Esophagus squamous epithelium (tissue), 5 donors: Measurements from ENCODE around the gene ROR1. TPM values are rescaled to one million over a fixed set of nuclear protein-coding genes. Genes with fewer than 3 reads are reported as not detected.
A peak's percentile ranks its signal among the peaks of the same experiment; 100 is the strongest.

Experiments used
- DNase-seq: peaks from one replicate; lab custom pipeline; 2025; lab: John Stamatoyannopoulos, UW
- H3K27ac ChIP-seq, 4 donors: fragments of 200-600 bp; sonication (generic); one replicate each; pipeline ENCODE4 v1.5.1; 2016 to 2019; ENCODE audit warnings: mild to moderate bottlenecking in 1 of 4
- H3K27me3 ChIP-seq, 4 donors: fragments of 200-600 bp; sonication (generic); 1 replicate in 3 of 4; 2 replicates in 1 of 4; pipeline versions ENCODE4 v1.5.1 to v1.6.0; 2017 to 2021; ENCODE audit warnings: antibody characterized with exemption in 1 of 4
- H3K36me3 ChIP-seq, 3 donors: fragments of 200-600 bp; sonication (generic); one replicate each; pipeline ENCODE4 v1.5.1; 2016 to 2019
- H3K4me1 ChIP-seq, 3 donors: fragments of 200-600 bp; sonication (generic); one replicate each; pipeline ENCODE4 v1.5.1; 2017 to 2019
- H3K4me3 ChIP-seq, 4 donors: fragments of 200-600 bp; sonication (generic); 1 replicate in 3 of 4; 2 replicates in 1 of 4; pipeline ENCODE4 v1.5.1; 2016 to 2019; ENCODE audit warnings: mild to moderate bottlenecking in 2 of 4, moderate library complexity in 1 of 4
- H3K9me3 ChIP-seq, 3 donors: fragments of 200-600 bp; sonication (generic); one replicate each; pipeline ENCODE4 v1.5.1; 2016 to 2019
- CTCF ChIP-seq, 6 experiments: fragments of 450-650 bp in 4 of 6; fragments of 200-600 bp in 2 of 6; sonication (generic) in 2 of 6; IDR thresholded peaks; one replicate each; pipeline ENCODE4 v1.5.1; 2016 to 2019; ENCODE audit warnings: antibody characterized with exemption in 6 of 6, mild to moderate bottlenecking in 4 of 6, moderate library complexity in 4 of 6
- POLR2A ChIP-seq, 4 donors: fragments of 450-650 bp; IDR thresholded peaks; one replicate each; pipeline ENCODE4 v1.6.1; 2017; ENCODE audit warnings: antibody characterized with exemption in 4 of 4, mild to moderate bottlenecking in 4 of 4, moderate library complexity in 3 of 4
- WGBS, 2 donors: methylation state at CpG; one replicate each; pipeline ENCODE4 v1.1.5; 2018; 5-methylcytosine and 5-hydroxymethylcytosine counted together
- intact Hi-C: fragments of 100-400 bp; cut with DNase I; formaldehyde crosslinking; loops from one replicate; pipeline ENCODE4 v1.15.0; 2022
- total RNA-seq, 4 donors: library from RNA; depleted of rRNA; stranded (reverse); fragments of >200 nt; gene quantifications; one replicate each; pipeline ENCODE4 v1.1.0, GENCODE V29; 2016
- donor health status: DM: yes; HTN: yes; CAD: no.

The ROR1 gene
- total RNA-seq, 4 donors from 2014 or later, result 6.6 to 15.3 (median 9.4) TPM

- no peak for TF ChIP-seq POLR2A (IDR thresholded peaks at IDR 0.05)
- TF ChIP-seq CTCF (IDR thresholded peaks at IDR 0.05), result no peak
- H3K4me1 ChIP-seq, result peaks cover 0 to 18% (median 0%) of the 10 kb centered on the region in 3 donors
- no peak overlapping the region for H3K4me3 ChIP-seq
- H3K27ac ChIP-seq, result peak overlapping the region in 3 of 4 donors; percentile 28 to 80 (median 59)
- WGBS, 2 donors, result 63 to 78% methylated on average over 4 of the region's 4 CpGs
- H3K9me3 ChIP-seq, result no peaks in the 10 kb centered on the region
- no peaks in the 10 kb centered on the region for H3K27me3 ChIP-seq
- H3K36me3 ChIP-seq, result peaks cover 0 to 16% (median 0%) of the 10 kb centered on the region in 3 donors
- intact Hi-C loops, result no loop called here
- DNase-seq, result no peak
These were observed 389.6 kb downstream of the ROR1 start for GRCh38 chr1:64163431-64163830.

- peak overlapping the region in 3 of 4 donors; percentile 20 to 59 (median 28) for H3K27ac ChIP-seq
- no peak for DNase-seq
These were observed 390.2 kb downstream of the ROR1 start for GRCh38 chr1:64163970-64164369.

GRCh38 chr1:64166629-64167028 is 392.8 kb downstream of the ROR1 start:
- TF ChIP-seq CTCF (IDR thresholded peaks at IDR 0.05), result no peak
- TF ChIP-seq POLR2A (IDR thresholded peaks at IDR 0.05), result no peak
- no peak for DNase-seq
- intact Hi-C loops, result no loop called here
- Histone ChIP-seq H3K9me3 (no peaks in the 10 kb centered on the region), H3K36me3 (peaks cover 0 to 11% (median 0%) of the 10 kb centered on the region in 3 donors), H3K4me1 (peaks cover 0 to 17% (median 4%) of the 10 kb centered on the region in 3 donors), H3K4me3 (no peak overlapping the region), H3K27me3 (no peaks in the 10 kb centered on the region), H3K27ac (no peak overlapping the region)
- WGBS, 2 donors, result 75 to 89% methylated on average over 3 of the region's 3 CpGs

More at GRCh38 chr1:64163970-64164369, 390.2 kb downstream of the ROR1 start:
- H3K36me3 ChIP-seq, result peaks cover 0 to 17% (median 0%) of the 10 kb centered on the region in 3 donors
- TF ChIP-seq POLR2A (IDR thresholded peaks at IDR 0.05) (no peak), CTCF (IDR thresholded peaks at IDR 0.05) (peak in 2 of 6 experiments; percentile 15 to 27)
- H3K4me1 ChIP-seq, result peaks cover 0 to 18% (median 0%) of the 10 kb centered on the region in 3 donors
- H3K9me3 ChIP-seq, result no peaks in the 10 kb centered on the region
- H3K4me3 ChIP-seq, result no peak overlapping the region
- 29 to 40% methylated on average over 1 of the region's 1 CpG for WGBS, 2 donors
- H3K27me3 ChIP-seq, result no peaks in the 10 kb centered on the region
- intact Hi-C loops, result no loop called here

- H3K4me1 ChIP-seq, result peaks cover 0 to 18% (median 4%) of the 10 kb centered on the region in 3 donors
- H3K27ac ChIP-seq, result no peak overlapping the region
- TF ChIP-seq POLR2A (IDR thresholded peaks at IDR 0.05), result no peak
- no peak for TF ChIP-seq CTCF (IDR thresholded peaks at IDR 0.05)
- H3K36me3 ChIP-seq, result peaks cover 0 to 11% (median 0%) of the 10 kb centered on the region in 3 donors
- H3K27me3 ChIP-seq, result no peaks in the 10 kb centered on the region
- DNase-seq, result no peak
- H3K9me3 ChIP-seq, result no peaks in the 10 kb centered on the region
- intact Hi-C loops, result no loop called here
- no peak overlapping the region for H3K4me3 ChIP-seq
- WGBS, 2 donors, result 33 to 64% methylated on average over 2 of the region's 2 CpGs
These were observed 393.4 kb downstream of the ROR1 start for GRCh38 chr1:64167176-64167575.

GRCh38 chr1:64171246-64171645 is 397.4 kb downstream of the ROR1 start:
- no peak for DNase-seq
- H3K9me3 ChIP-seq, result no peaks in the 10 kb centered on the region
- TF ChIP-seq CTCF (IDR thresholded peaks at IDR 0.05) (no peak), POLR2A (IDR thresholded peaks at IDR 0.05) (no peak)
- peak overlapping the region in 1 of 4 donors; percentile 43 for H3K27ac ChIP-seq
- WGBS, 2 donors, result 50 to 71% methylated on average over 1 of the region's 1 CpG
- peaks cover 0 to 29% (median 15%) of the 10 kb centered on the region in 3 donors for H3K4me1 ChIP-seq
- H3K36me3 ChIP-seq, result peaks cover 0 to 11% (median 0%) of the 10 kb centered on the region in 3 donors
- intact Hi-C loops, result no loop called here
- H3K4me3 ChIP-seq, result no peak overlapping the region
- no peaks in the 10 kb centered on the region for H3K27me3 ChIP-seq
